Adipocyte (in vitro differentiated cells): Measurements from ENCODE around the gene ABCC3.

Experiments
- DNase-seq: peaks from one replicate; pipeline ENCODE4 v3.0.0-alpha.2; 2015; ENCODE audit warnings: low read depth
- H3K27me3 ChIP-seq: replicated peaks from 2 replicates; pipeline ENCODE4 v1.7.0; 2013; ENCODE audit warnings: mild to moderate bottlenecking, low read length, moderate library complexity; ENCODE audit not compliant: control insufficient read depth, insufficient read depth
- H3K36me3 ChIP-seq: 2 replicates; pipeline ENCODE4 v1.7.0; 2013; ENCODE audit warnings: low read length, mild to moderate bottlenecking, moderate library complexity; ENCODE audit not compliant: control insufficient read depth, insufficient read depth, severe bottlenecking
- H3K4me1 ChIP-seq: 2 replicates; pipeline ENCODE4 v1.7.0; 2013; ENCODE audit warnings: mild to moderate bottlenecking, low read length, moderate library complexity; ENCODE audit not compliant: control insufficient read depth, insufficient read depth
- H3K4me3 ChIP-seq: 2 replicates; pipeline ENCODE4 v1.7.0; 2013; ENCODE audit warnings: mild to moderate bottlenecking, low read length, moderate library complexity
- H3K9ac ChIP-seq: 2 replicates; pipeline ENCODE4 v1.7.0; 2013; ENCODE audit warnings: mild to moderate bottlenecking, low read length, moderate library complexity
- H3K9me3 ChIP-seq: 2 replicates; pipeline ENCODE4 v1.7.0; 2013; ENCODE audit warnings: mild to moderate bottlenecking, low read length, moderate library complexity; ENCODE audit not compliant: control insufficient read depth

Gene ABCC3

GRCh38 chr17:50609380-50610074, 25.2 kb upstream of the ABCC3 start:
- Histone ChIP-seq H3K4me3 (no peak overlapping the region), H3K27me3 (peaks cover 13% of the 10 kb centered on the region), H3K36me3 (no peaks in the 10 kb centered on the region), H3K4me1 (peaks cover 4% of the 10 kb centered on the region), H3K9ac (no peak overlapping the region), H3K9me3 (no peaks in the 10 kb centered on the region)
- no peak for DNase-seq

GRCh38 chr17:50611634-50612033, 23.0 kb upstream of the ABCC3 start:
- Histone ChIP-seq H3K36me3 (no peaks in the 10 kb centered on the region), H3K27me3 (peaks cover 11% of the 10 kb centered on the region), H3K4me1 (no peaks in the 10 kb centered on the region), H3K9me3 (no peaks in the 10 kb centered on the region), H3K4me3 (no peak overlapping the region), H3K9ac (no peak overlapping the region)
- no peak for DNase-seq

- Histone ChIP-seq H3K9ac (no peak overlapping the region), H3K9me3 (no peaks in the 10 kb centered on the region), H3K36me3 (no peaks in the 10 kb centered on the region), H3K4me3 (no peak overlapping the region), H3K4me1 (no peaks in the 10 kb centered on the region), H3K27me3 (peaks cover 9% of the 10 kb centered on the region)
- DNase-seq, result no peak
Measured at GRCh38 chr17:50612281-50612680, 22.4 kb upstream of the ABCC3 start.

- H3K27me3 ChIP-seq, result peaks cover 9% of the 10 kb centered on the region
- H3K4me3 ChIP-seq, result no peak overlapping the region
- H3K36me3 ChIP-seq, result no peaks in the 10 kb centered on the region
- no peaks in the 10 kb centered on the region for H3K9me3 ChIP-seq
- H3K4me1 ChIP-seq, result peaks cover 5% of the 10 kb centered on the region
- no peak for DNase-seq
- H3K9ac ChIP-seq, result no peak overlapping the region
Measured at GRCh38 chr17:50613007-50613992, 21.4 kb upstream of the ABCC3 start.

- no peak for DNase-seq
- H3K36me3 ChIP-seq, result no peaks in the 10 kb centered on the region
- H3K4me3 ChIP-seq, result no peak overlapping the region
- no peak overlapping the region for H3K9ac ChIP-seq
- H3K9me3 ChIP-seq, result no peaks in the 10 kb centered on the region
- peaks cover 4% of the 10 kb centered on the region for H3K27me3 ChIP-seq
- H3K4me1 ChIP-seq, result peaks cover 13% of the 10 kb centered on the region
Measured at GRCh38 chr17:50614471-50615051, 20.1 kb upstream of the ABCC3 start.

GRCh38 chr17:50615828-50616227, 18.9 kb upstream of the ABCC3 start:
- H3K4me1 ChIP-seq, result peaks cover 13% of the 10 kb centered on the region
- H3K4me3 ChIP-seq, result no peak overlapping the region
- H3K36me3 ChIP-seq, result no peaks in the 10 kb centered on the region
- H3K9me3 ChIP-seq, result no peaks in the 10 kb centered on the region
- no peak overlapping the region for H3K9ac ChIP-seq
- no peaks in the 10 kb centered on the region for H3K27me3 ChIP-seq
- DNase-seq, result no peak

- Histone ChIP-seq H3K4me3 (no peak overlapping the region), H3K9me3 (no peaks in the 10 kb centered on the region), H3K4me1 (peaks cover 13% of the 10 kb centered on the region), H3K36me3 (no peaks in the 10 kb centered on the region), H3K27me3 (no peaks in the 10 kb centered on the region), H3K9ac (no peak overlapping the region)
- no peak for DNase-seq
Measured at GRCh38 chr17:50618300-50618699, 16.4 kb upstream of the ABCC3 start.

GRCh38 chr17:50618941-50619340, 15.7 kb upstream of the ABCC3 start:
- Histone ChIP-seq H3K36me3 (no peaks in the 10 kb centered on the region), H3K4me3 (no peak overlapping the region), H3K4me1 (peaks cover 13% of the 10 kb centered on the region), H3K9me3 (no peaks in the 10 kb centered on the region), H3K9ac (no peak overlapping the region), H3K27me3 (no peaks in the 10 kb centered on the region)
- DNase-seq, result no peak

- no peak for DNase-seq
- H3K4me1 ChIP-seq, result peaks cover 13% of the 10 kb centered on the region
Measured at GRCh38 chr17:50619489-50619888, 15.2 kb upstream of the ABCC3 start.

GRCh38 chr17:50620237-50620636, 14.4 kb upstream of the ABCC3 start:
- no peaks in the 10 kb centered on the region for H3K27me3 ChIP-seq
- H3K4me3 ChIP-seq, result no peak overlapping the region
- no peaks in the 10 kb centered on the region for H3K36me3 ChIP-seq
- H3K4me1 ChIP-seq, result peaks cover 13% of the 10 kb centered on the region
- no peak overlapping the region for H3K9ac ChIP-seq
- DNase-seq, result no peak
- H3K9me3 ChIP-seq, result no peaks in the 10 kb centered on the region

More at GRCh38 chr17:50619489-50619888, 15.2 kb upstream of the ABCC3 start:
- Histone ChIP-seq H3K4me3 (no peak overlapping the region), H3K9me3 (no peaks in the 10 kb centered on the region), H3K27me3 (no peaks in the 10 kb centered on the region), H3K9ac (no peak overlapping the region), H3K36me3 (no peaks in the 10 kb centered on the region)

- Histone ChIP-seq H3K9ac (no peak overlapping the region), H3K27me3 (no peaks in the 10 kb centered on the region), H3K36me3 (no peaks in the 10 kb centered on the region), H3K9me3 (no peaks in the 10 kb centered on the region), H3K4me1 (peaks cover 18% of the 10 kb centered on the region), H3K4me3 (no peak overlapping the region)
- no peak for DNase-seq
Measured at GRCh38 chr17:50620858-50621257, 13.8 kb upstream of the ABCC3 start.
